ENCODE data around the gene IFFO2.

IFFO2 gene

GRCh38 chr1:18881642-18882431 is 74.6 kb downstream of the IFFO2 start:
- Histone ChIP-seq H3K79me2 (ENCODE audit: insufficient read depth, low read length) (no peaks in the 10 kb centered on the region), H2AFZ (ENCODE audit: low read length) (no peak overlapping the region), H3K4me2 (ENCODE audit: low read depth, low read length, poor library complexity, severe bottlenecking) (no peak overlapping the region), H3K9ac (ENCODE audit: low read depth, low read length, poor library complexity, severe bottlenecking) (no peak overlapping the region), H3K9me2 (replicated peaks; ENCODE audit: low read depth, low read length) (no peaks in the 10 kb centered on the region), H3F3A (ENCODE audit: low read depth) (no peaks in the 10 kb centered on the region), H3K27me3 (ENCODE audit: insufficient read depth, low read length, poor library complexity, severe bottlenecking) (no peaks in the 10 kb centered on the region), H3K9me3 (ENCODE audit: insufficient read depth, low read depth, low read length) (no peaks in the 10 kb centered on the region), H3K4me3 (ENCODE audit: low read length, poor library complexity, severe bottlenecking) (no peak overlapping the region), H4K20me1 (ENCODE audit: insufficient read depth, low read length, poor library complexity, severe bottlenecking) (no peaks in the 10 kb centered on the region), H3K4me1 (ENCODE audit: insufficient read depth, low read length, poor library complexity, severe bottlenecking) (peaks cover 14% of the 10 kb centered on the region), H3K36me3 (ENCODE audit: insufficient read depth, low read length) (peaks cover 7% of the 10 kb centered on the region; the same call in 1 of the 2 replicates)
- TF ChIP-seq CTCF (conservative IDR thresholded peaks at IDR 0.05; ENCODE audit: low read length): no peak

GRCh38 chr1:18881164-18881563 is 75.3 kb downstream of the IFFO2 start:
- Histone ChIP-seq H3K79me2 (ENCODE audit: insufficient read depth, low read length) (no peaks in the 10 kb centered on the region), H3K36me3 (ENCODE audit: insufficient read depth, low read length) (peaks cover 7% of the 10 kb centered on the region; the same call in 1 of the 2 replicates), H3K4me2 (ENCODE audit: low read depth, low read length, poor library complexity, severe bottlenecking) (no peak overlapping the region), H3K9me2 (replicated peaks; ENCODE audit: low read depth, low read length) (no peaks in the 10 kb centered on the region), H3K27me3 (ENCODE audit: insufficient read depth, low read length, poor library complexity, severe bottlenecking) (no peaks in the 10 kb centered on the region), H3K4me1 (ENCODE audit: insufficient read depth, low read length, poor library complexity, severe bottlenecking) (peaks cover 14% of the 10 kb centered on the region), H3K4me3 (ENCODE audit: low read length, poor library complexity, severe bottlenecking) (no peak overlapping the region), H4K20me1 (ENCODE audit: insufficient read depth, low read length, poor library complexity, severe bottlenecking) (no peaks in the 10 kb centered on the region), H3K9me3 (ENCODE audit: insufficient read depth, low read depth, low read length) (no peaks in the 10 kb centered on the region), H3F3A (ENCODE audit: low read depth) (no peaks in the 10 kb centered on the region), H2AFZ (ENCODE audit: low read length) (no peak overlapping the region), H3K9ac (ENCODE audit: low read depth, low read length, poor library complexity, severe bottlenecking) (no peak overlapping the region)
- no peak for TF ChIP-seq EZH2phosphoT487 (IDR thresholded peaks at IDR 0.05; ENCODE audit: borderline replicate concordance)
- no peak for TF ChIP-seq CTCF (conservative IDR thresholded peaks at IDR 0.05; ENCODE audit: low read length)

- Histone ChIP-seq H3F3A (ENCODE audit: low read depth) (no peaks in the 10 kb centered on the region), H3K9me2 (replicated peaks; ENCODE audit: low read depth, low read length) (no peaks in the 10 kb centered on the region), H4K20me1 (ENCODE audit: insufficient read depth, low read length, poor library complexity, severe bottlenecking) (no peaks in the 10 kb centered on the region), H3K9ac (ENCODE audit: low read depth, low read length, poor library complexity, severe bottlenecking) (no peak overlapping the region), H3K9me3 (ENCODE audit: insufficient read depth, low read depth, low read length) (no peaks in the 10 kb centered on the region), H3K4me3 (ENCODE audit: low read length, poor library complexity, severe bottlenecking) (no peak overlapping the region), H3K4me2 (ENCODE audit: low read depth, low read length, poor library complexity, severe bottlenecking) (no peak overlapping the region), H3K4me1 (ENCODE audit: insufficient read depth, low read length, poor library complexity, severe bottlenecking) (peaks cover 14% of the 10 kb centered on the region), H3K79me2 (ENCODE audit: insufficient read depth, low read length) (no peaks in the 10 kb centered on the region), H3K27me3 (ENCODE audit: insufficient read depth, low read length, poor library complexity, severe bottlenecking) (no peaks in the 10 kb centered on the region), H3K36me3 (ENCODE audit: insufficient read depth, low read length) (peaks cover 7% of the 10 kb centered on the region; the same call in 1 of the 2 replicates), H2AFZ (ENCODE audit: low read length) (no peak overlapping the region)
- TF ChIP-seq EZH2phosphoT487 (IDR thresholded peaks at IDR 0.05; ENCODE audit: borderline replicate concordance): no peak
- no peak for TF ChIP-seq CTCF (conservative IDR thresholded peaks at IDR 0.05; ENCODE audit: low read length)
Measured at GRCh38 chr1:18880585-18880984, 75.9 kb downstream of the IFFO2 start.

All from Loucy (cell line).